Muscle of back (tissue), 11 donors: ENCODE data around the gene COPE. TPM values are rescaled to one million over a fixed set of nuclear protein-coding genes. Genes with fewer than 3 reads are reported as not detected.

Experiments used
- DNase-seq, 3 donors: peaks; one replicate each; pipeline versions ENCODE4 v3.0.0 to v3.0.0-alpha.2; 2013
- polyA plus RNA-seq, 10 donors: library from polyadenylated mRNA; unstranded; fragments of 120-200 nt; gene quantifications; one replicate each; pipeline ENCODE4 v1.2.1, GENCODE V29; 2013; ENCODE audit not compliant: insufficient read length in 10 of 10

The COPE gene
- polyA plus RNA-seq, 10 donors, result 60.4 to 102 (median 78.4) TPM

DNA sequence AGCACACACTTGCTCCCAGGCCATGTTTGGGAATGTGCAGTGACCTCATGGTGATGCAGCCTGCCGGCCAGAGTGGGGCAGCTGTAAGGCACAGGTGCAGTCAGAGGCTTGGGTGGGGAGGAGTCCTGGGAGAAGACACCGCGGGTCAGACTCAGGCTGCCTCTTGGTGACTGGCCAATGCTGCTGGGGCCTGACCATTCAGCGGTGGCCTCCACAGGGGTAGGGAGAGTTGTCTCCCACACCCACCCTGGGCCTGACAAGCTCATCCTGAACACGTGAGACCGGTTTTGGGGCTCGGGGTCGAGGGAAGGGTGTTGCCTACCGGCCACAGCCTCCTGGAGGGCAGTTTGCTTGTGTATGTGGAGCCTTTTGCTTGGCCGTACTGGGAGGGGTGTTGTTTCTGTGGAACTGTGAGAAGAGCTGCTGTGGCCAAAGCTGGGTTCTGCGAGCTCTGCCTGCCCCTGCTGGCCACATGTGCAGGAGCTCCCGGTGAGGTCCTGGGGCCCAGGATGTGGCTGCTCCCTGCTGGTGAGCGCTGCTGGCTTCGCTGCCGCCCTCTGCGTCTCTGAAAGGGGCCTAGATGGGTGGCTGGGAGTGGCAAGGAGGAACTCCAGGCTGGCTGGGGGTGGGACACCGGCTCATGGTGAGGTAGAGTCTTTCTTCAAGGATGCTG lies 65.3 kb downstream of the COPE start:
- no peak for DNase-seq

DNA sequence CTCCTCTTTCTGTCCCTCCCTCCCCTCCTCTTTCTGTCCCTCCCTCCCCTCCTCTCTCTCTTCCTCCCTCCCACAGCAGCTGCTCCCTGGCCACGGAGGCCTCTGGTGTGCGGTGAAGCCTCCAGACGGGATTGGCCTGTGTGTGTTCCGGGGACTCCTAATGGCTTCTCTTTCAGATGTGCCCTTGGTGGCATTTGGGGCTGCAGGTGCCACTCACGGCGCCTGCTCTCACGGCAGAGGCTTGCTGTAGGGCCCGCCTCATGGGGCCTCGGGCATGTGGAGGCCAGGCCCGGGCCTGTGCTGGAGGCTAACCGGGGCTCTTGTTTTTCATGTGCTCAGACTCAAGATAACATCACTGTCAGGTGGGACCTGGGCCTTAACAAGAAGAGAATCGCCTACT lies 66.5 kb downstream of the COPE start:
- DNase-seq, result no peak

DNA sequence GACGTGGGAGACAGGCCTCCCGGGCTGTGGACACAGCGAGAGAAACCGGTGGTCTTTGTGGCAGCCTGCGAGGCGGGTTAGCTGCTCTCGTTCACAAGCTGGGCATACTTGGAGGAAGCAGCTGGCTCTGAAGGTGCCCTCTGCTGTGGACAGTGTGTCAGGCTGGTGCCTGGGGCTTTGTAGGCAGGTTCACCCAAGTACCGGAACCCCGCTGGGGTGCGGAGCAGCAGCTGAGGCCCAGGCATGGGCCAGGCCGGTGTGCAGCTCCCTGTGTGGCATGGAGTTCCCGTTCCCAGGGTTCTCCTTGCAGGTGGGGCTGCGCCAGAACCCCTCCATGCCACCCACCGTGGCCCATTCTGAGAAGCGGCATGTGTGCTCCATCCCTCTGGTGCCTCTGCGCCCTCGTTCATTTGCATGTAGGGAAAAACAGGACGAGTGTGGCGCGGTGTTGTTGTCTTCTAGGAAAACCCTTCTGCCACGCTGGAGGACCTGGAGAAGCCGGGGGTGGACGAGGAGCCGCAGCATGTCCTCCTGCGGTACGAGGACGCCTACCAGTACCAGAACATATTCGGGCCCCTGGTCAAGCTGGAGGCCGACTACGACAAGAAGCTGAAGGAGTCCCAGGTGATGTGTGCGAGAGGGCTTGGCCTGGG lies 67.4 kb downstream of the COPE start:
- DNase-seq, result no peak

DNA sequence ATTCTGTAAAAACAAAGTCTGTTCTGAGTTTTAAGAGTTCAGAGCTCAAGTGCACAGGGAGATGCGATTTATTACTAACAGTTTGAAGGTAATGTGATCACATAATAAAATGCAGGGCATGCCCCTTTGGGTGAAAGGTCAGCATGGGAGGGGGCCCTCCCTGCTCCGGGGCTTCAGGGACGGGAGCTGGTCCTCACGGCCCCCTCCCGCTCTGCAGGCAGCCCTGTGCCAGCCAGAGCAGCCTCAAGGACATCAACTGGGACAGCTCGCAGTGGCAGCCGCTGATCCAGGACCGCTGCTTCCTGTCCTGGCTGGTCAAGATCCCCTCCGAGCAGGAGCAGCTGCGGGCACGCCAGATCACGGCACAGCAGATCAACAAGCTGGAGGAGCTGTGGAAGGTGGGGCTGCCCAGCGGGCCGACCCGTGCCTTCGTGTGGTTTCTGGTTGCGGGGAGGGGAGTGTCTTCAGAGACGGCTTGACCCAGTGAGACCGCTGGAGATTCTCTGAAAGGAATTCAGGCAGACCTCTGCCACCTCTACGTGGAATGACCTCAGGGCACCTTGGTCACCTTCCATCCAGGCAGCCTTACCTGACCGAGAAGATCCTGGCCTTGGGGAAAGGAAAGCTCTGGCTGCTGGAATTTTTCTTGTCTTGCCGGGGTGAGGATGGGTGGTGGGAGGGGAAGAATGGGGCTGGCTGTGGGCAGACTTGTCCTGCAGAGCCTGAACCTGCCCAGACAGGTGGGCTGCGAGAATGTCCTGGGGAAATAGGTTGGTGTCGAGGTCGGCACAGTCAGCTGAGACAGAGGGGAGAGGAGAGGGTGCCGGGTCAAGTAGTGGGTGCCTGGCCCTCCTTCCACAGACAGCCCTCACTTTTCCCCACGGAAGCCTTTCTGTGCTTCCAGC lies 68.5 kb downstream of the COPE start:
- DNase-seq, result peak in 1 of 3 donors; percentile 13

DNA sequence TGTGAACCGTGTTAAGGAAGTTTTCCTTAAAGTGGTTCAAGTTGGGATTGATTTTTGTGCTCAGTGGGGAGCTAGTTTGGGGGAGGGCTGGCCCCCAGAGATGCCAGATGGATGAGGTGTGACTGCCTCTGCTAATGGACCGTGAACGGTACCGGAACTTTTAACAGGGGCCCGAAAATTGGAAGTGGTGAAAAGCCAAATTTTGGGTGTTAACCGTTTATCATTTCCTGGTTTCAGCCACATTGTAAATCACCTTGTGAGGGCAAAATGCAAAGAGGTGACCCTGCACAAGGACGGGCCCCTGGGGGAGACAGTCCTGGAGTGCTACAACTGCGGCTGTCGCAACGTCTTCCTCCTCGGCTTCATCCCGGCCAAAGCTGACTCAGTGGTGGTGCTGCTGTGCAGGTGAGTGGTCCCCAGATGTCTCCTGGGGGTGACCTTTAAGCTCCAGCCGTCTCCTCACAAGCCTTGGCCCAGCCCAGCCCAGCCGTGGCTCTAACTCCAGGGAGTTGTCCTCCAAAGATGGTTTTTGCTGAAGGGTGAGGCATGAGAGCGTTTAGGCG lies 69.3 kb downstream of the COPE start:
- peak in 1 of 3 donors; percentile 29 for DNase-seq

Other genes with a start within 250 kb of the COPE start
- gene CRTC1, start 235.7 kb downstream of the COPE start, polyA plus RNA-seq, result 10 to 100 TPM; 10.5 to 14.4 (median 11.5) TPM
- 10 to 100 TPM in 6 of 10 donors, 1 to 10 TPM in 2, under 1 TPM in 2; 0.41 to 22.5 (median 10.9) TPM for gene COMP, start 128.1 kb downstream of the COPE start, polyA plus RNA-seq
- 10 to 100 TPM; 27.4 to 43.7 (median 35.2) TPM for gene UPF1, start 87.4 kb downstream of the COPE start, polyA plus RNA-seq
- gene CERS1, start 23.2 kb downstream of the COPE start, polyA plus RNA-seq, result 10 to 100 TPM; 26.8 to 36.8 (median 32.0) TPM
- gene DDX49, start 328 bp upstream of the COPE start, polyA plus RNA-seq, result 10 to 100 TPM; 27.4 to 45.6 (median 35.3) TPM
- 10 to 100 TPM; 56.0 to 77.6 (median 63.5) TPM for gene HOMER3, start 21.8 kb upstream of the COPE start, polyA plus RNA-seq
- 10 to 100 TPM; 45.5 to 96.1 (median 58.4) TPM for gene SUGP2, start 114.1 kb upstream of the COPE start, polyA plus RNA-seq
- 10 to 100 TPM; 20.5 to 33.1 (median 29.5) TPM for gene ARMC6, start 114.2 kb upstream of the COPE start, polyA plus RNA-seq
- 10 to 100 TPM in 2 of 10 donors, 1 to 10 TPM in 8; 7.5 to 10.7 (median 9.3) TPM for gene SLC25A42, start 144.6 kb upstream of the COPE start, polyA plus RNA-seq
- gene TMEM161A, start 219.1 kb upstream of the COPE start, polyA plus RNA-seq, result 10 to 100 TPM; 16.8 to 26.9 (median 21.5) TPM